HEK293 (cell line): ENCODE measurements around the gene ENO2.

Experiments used
- FEZF1 ChIP-seq: fragments of 450-650 bp; formaldehyde crosslinking; IDR thresholded peaks from 2 replicates; pipeline ENCODE4 v1.5.1; 2016; ENCODE audit warnings: missing biosample characterization, missing genetic modification characterization
- GLIS1 ChIP-seq: fragments of 450-650 bp; formaldehyde crosslinking; IDR thresholded peaks from 2 replicates; pipeline ENCODE4 v1.5.1; 2016; ENCODE audit warnings: missing biosample characterization, missing genetic modification characterization
- GLIS2 ChIP-seq: fragments of 450-650 bp; formaldehyde crosslinking; IDR thresholded peaks from 2 replicates; pipeline ENCODE4 v1.5.1; 2016; ENCODE audit warnings: missing biosample characterization, missing genetic modification characterization
- HOXD13 ChIP-seq: sonication (generic); formaldehyde crosslinking; IDR thresholded peaks from 2 replicates; pipeline ENCODE4 v1.8.0; 2022; ENCODE audit warnings: missing genetic modification reagents, borderline replicate concordance
- IKZF3 ChIP-seq: fragments of 450-650 bp; IDR thresholded peaks from 2 replicates; pipeline ENCODE4 v1.5.0; 2018; ENCODE audit warnings: missing biosample characterization, mild to moderate bottlenecking, missing genetic modification characterization, moderate library complexity
- KLF7 ChIP-seq: fragments of 450-650 bp; formaldehyde crosslinking; IDR thresholded peaks from 2 replicates; pipeline ENCODE4 v1.5.1; 2016; ENCODE audit warnings: missing biosample characterization, missing genetic modification characterization, borderline replicate concordance
- OVOL3 ChIP-seq: fragments of 450-650 bp; formaldehyde crosslinking; IDR thresholded peaks from 2 replicates; pipeline ENCODE4 v1.5.1; 2016; ENCODE audit warnings: missing biosample characterization, missing genetic modification characterization
- PRDM4 ChIP-seq: fragments of 450-650 bp; formaldehyde crosslinking; IDR thresholded peaks from 2 replicates; pipeline ENCODE4 v1.5.1; 2017; ENCODE audit warnings: missing biosample characterization, missing genetic modification characterization
- SCRT1 ChIP-seq: fragments of 450-650 bp; formaldehyde crosslinking; IDR thresholded peaks from 2 replicates; pipeline ENCODE4 v1.5.1; 2016; ENCODE audit warnings: missing biosample characterization, missing genetic modification characterization, borderline replicate concordance
- WT1 ChIP-seq: fragments of 450-650 bp; formaldehyde crosslinking; IDR thresholded peaks from 2 replicates; pipeline ENCODE4 v1.5.1; 2016; ENCODE audit warnings: missing biosample characterization, missing genetic modification characterization
- ZBTB7A ChIP-seq: fragments of 450-650 bp; formaldehyde crosslinking; IDR thresholded peaks from 2 replicates; pipeline ENCODE4 v1.5.1; 2016; ENCODE audit warnings: low read depth, missing biosample characterization, missing genetic modification characterization
- ZEB2 ChIP-seq: fragments of 450-650 bp; formaldehyde crosslinking; IDR thresholded peaks from 2 replicates; pipeline ENCODE4 v1.5.1; 2016; ENCODE audit warnings: missing biosample characterization, missing genetic modification characterization
- ZNF112 ChIP-seq: fragments of 450-650 bp; formaldehyde crosslinking; IDR thresholded peaks from 2 replicates; pipeline ENCODE4 v1.5.0; 2017; ENCODE audit warnings: missing biosample characterization, missing genetic modification characterization
- ZNF169 ChIP-seq: fragments of 450-650 bp; formaldehyde crosslinking; IDR thresholded peaks from 2 replicates; pipeline ENCODE4 v1.5.1; 2016; ENCODE audit warnings: missing biosample characterization, missing genetic modification characterization
- ZNF335 ChIP-seq: fragments of 450-650 bp; formaldehyde crosslinking; conservative IDR thresholded peaks from 2 replicates; pipeline ENCODE4 v1.5.1; 2016; ENCODE audit warnings: missing biosample characterization, missing genetic modification characterization
- ZNF518A ChIP-seq: fragments of 450-650 bp; formaldehyde crosslinking; conservative IDR thresholded peaks from 2 replicates; pipeline ENCODE4 v1.5.1; 2016; ENCODE audit warnings: low read depth, missing biosample characterization, missing genetic modification characterization
- ZNF621 ChIP-seq: fragments of 450-650 bp; formaldehyde crosslinking; IDR thresholded peaks from 2 replicates; pipeline ENCODE4 v1.5.1; 2017; ENCODE audit warnings: missing biosample characterization, missing genetic modification characterization
- ZNF626 ChIP-seq: fragments of 450-650 bp; sonication (Bioruptor Pico); formaldehyde crosslinking; IDR thresholded peaks from 2 replicates; pipeline ENCODE4 v1.5.1; 2018; ENCODE audit warnings: missing biosample characterization, missing genetic modification characterization, inconsistent platforms
- ZNF664 ChIP-seq: fragments of 450-650 bp; formaldehyde crosslinking; IDR thresholded peaks from 2 replicates; pipeline ENCODE4 v1.5.1; 2016; ENCODE audit warnings: missing biosample characterization, missing genetic modification characterization
- ZNF776 ChIP-seq: fragments of 450-650 bp; formaldehyde crosslinking; IDR thresholded peaks from 2 replicates; pipeline ENCODE4 v1.5.0; 2017; ENCODE audit warnings: missing biosample characterization, missing genetic modification characterization, borderline replicate concordance
- ZNF777 ChIP-seq: fragments of 450-650 bp; formaldehyde crosslinking; IDR thresholded peaks from 2 replicates; pipeline ENCODE4 v1.5.1; 2017; ENCODE audit warnings: missing biosample characterization, missing genetic modification characterization, borderline replicate concordance
- ZNF791 ChIP-seq: fragments of 450-650 bp; formaldehyde crosslinking; IDR thresholded peaks from 2 replicates; pipeline ENCODE4 v1.5.1; 2016; ENCODE audit warnings: missing biosample characterization, missing genetic modification characterization
- ZSCAN30 ChIP-seq: fragments of 450-650 bp; IDR thresholded peaks from 2 replicates; pipeline ENCODE4 v1.5.1; 2018; ENCODE audit warnings: missing biosample characterization, mild to moderate bottlenecking, missing genetic modification characterization, moderate library complexity
- TF ChIP-seq, protein P1 (sequence below): fragments of 450-650 bp; IDR thresholded peaks from 2 replicates; pipeline ENCODE4 v1.5.1; 2018; ENCODE audit warnings: missing biosample characterization, missing genetic modification characterization
- TF ChIP-seq, protein P2 (sequence below): fragments of 450-650 bp; formaldehyde crosslinking; IDR thresholded peaks from 2 replicates; pipeline ENCODE4 v1.5.1; 2016; ENCODE audit warnings: missing biosample characterization, missing genetic modification characterization
- TF ChIP-seq, protein P3 (sequence below): fragments of 450-650 bp; formaldehyde crosslinking; IDR thresholded peaks from 2 replicates; pipeline ENCODE4 v1.5.1; 2016; ENCODE audit warnings: missing biosample characterization, missing genetic modification characterization, low read depth

The ENO2 gene

GRCh38 chr12:6867413-6868210 is 46.8 kb upstream of the ENO2 start, which contains the start of gene TPI1 (continued):
- TF ChIP-seq FEZF1 (tag by site-specific recombination) (no peak), GLIS2 (tag by site-specific recombination) (peak; percentile 93), ZBTB7A (tag by site-specific recombination) (no peak; the same call in 1 of the 2 replicates), SCRT1 (tag by site-specific recombination) (no peak), WT1 (tag by site-specific recombination) (no peak), ZEB2 (tag by site-specific recombination) (no peak), ZNF621 (tag by site-specific recombination) (no peak), ZNF518A (tag by site-specific recombination) (no peak), ZNF664 (no peak), OVOL3 (tag by site-specific recombination) (no peak), GLIS1 (tag by site-specific recombination) (peak; percentile 89), ZNF791 (tag by site-specific recombination) (no peak), ZNF777 (no peak), ZNF626 (no peak), KLF7 (tag by site-specific recombination) (no peak), ZNF776 (tag by site-specific recombination) (no peak), IKZF3 (tag by site-specific recombination) (no peak; the same call in 1 of the 2 replicates), HOXD13 (CRISPR knock-in tag) (no peak), ZNF169 (no peak), ZNF335 (tag by site-specific recombination) (no peak), ZNF112 (no peak), PRDM4 (tag by site-specific recombination) (no peak), ZSCAN30 (tag by site-specific recombination) (0 out of 2 replicates have a peak, but pooled peaks have one; percentile 77)
- TF ChIP-seq, protein P1, sequence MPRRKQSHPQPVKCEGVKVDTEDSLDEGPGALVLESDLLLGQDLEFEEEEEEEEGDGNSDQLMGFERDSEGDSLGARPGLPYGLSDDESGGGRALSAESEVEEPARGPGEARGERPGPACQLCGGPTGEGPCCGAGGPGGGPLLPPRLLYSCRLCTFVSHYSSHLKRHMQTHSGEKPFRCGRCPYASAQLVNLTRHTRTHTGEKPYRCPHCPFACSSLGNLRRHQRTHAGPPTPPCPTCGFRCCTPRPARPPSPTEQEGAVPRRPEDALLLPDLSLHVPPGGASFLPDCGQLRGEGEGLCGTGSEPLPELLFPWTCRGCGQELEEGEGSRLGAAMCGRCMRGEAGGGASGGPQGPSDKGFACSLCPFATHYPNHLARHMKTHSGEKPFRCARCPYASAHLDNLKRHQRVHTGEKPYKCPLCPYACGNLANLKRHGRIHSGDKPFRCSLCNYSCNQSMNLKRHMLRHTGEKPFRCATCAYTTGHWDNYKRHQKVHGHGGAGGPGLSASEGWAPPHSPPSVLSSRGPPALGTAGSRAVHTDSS (tag by site-specific recombination): no peak
- TF ChIP-seq, protein P2, sequence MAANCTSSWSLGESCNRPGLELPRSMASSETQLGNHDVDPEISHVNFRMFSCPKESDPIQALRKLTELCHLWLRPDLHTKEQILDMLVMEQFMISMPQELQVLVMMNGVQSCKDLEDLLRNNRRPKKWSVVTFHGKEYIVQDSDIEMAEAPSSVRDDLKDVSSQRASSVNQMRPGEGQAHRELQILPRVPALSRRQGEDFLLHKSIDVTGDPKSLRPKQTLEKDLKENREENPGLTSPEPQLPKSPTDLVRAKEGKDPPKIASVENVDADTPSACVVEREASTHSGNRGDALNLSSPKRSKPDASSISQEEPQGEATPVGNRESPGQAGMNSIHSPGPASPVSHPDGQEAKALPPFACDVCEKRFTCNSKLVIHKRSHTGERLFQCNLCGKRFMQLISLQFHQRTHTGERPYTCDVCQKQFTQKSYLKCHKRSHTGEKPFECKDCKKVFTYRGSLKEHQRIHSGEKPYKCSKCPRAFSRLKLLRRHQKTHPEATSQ (tag by site-specific recombination): 0 out of 2 replicates have a peak, but pooled peaks have one; percentile 71
- TF ChIP-seq, protein P3, sequence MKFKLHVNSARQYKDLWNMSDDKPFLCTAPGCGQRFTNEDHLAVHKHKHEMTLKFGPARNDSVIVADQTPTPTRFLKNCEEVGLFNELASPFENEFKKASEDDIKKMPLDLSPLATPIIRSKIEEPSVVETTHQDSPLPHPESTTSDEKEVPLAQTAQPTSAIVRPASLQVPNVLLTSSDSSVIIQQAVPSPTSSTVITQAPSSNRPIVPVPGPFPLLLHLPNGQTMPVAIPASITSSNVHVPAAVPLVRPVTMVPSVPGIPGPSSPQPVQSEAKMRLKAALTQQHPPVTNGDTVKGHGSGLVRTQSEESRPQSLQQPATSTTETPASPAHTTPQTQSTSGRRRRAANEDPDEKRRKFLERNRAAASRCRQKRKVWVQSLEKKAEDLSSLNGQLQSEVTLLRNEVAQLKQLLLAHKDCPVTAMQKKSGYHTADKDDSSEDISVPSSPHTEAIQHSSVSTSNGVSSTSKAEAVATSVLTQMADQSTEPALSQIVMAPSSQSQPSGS: no peak
